ENCODE measurements around the gene HHAT. TPM values are rescaled to one million over a fixed set of nuclear protein-coding genes. Genes with fewer than 3 reads are reported as not detected.
"Not testable (repeated sequence)": the region's sequence is repeated elsewhere in the genome, so short reads cannot be mapped to it uniquely, and the experiment has no call there.

The HHAT gene
- polyA plus RNA-seq, 1 donor (not counting 4 experiments of a cell fraction or from before 2014, with no cell fraction given): 3.8 TPM

DNA sequence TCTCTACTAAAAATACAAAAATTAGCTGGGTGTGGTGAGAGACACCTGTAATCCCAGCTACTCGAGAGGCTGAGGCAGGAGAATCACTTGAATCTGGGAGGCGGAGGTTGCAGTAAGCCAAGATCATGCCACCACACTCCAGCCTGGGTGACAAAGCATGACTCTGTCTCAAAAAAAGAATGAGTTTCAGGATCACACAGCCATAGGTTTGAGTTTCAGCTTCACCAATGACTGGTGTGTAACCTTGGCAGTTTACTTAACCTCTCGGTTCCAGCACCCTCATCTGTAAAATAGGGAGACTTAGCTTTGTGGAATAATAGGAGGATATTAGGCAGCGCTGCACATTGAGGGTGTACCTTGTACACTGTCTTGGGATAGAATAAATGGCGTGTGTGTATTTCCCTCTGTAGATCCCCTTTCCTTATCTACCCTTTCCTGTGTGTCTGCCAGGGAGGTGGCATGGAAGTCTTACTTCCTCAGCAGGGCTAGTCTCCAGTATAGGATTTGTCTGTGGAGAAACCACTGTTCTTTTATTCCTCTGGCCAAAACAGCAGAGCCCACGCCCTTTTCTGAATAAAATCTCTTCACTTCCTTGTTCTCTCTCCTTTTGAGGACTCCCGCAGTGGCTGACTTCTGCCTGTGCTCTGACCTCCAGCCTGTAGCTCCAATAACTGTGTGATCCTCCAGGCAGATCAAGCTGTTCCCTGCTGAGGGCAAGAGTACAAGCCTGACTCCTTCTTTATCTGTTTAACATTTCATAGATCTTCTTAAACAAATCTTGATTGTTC, 90.4 kb downstream of the HHAT start:
- DNase-seq (ENCODE audit: low read depth, low spot score): no peak

DNA sequence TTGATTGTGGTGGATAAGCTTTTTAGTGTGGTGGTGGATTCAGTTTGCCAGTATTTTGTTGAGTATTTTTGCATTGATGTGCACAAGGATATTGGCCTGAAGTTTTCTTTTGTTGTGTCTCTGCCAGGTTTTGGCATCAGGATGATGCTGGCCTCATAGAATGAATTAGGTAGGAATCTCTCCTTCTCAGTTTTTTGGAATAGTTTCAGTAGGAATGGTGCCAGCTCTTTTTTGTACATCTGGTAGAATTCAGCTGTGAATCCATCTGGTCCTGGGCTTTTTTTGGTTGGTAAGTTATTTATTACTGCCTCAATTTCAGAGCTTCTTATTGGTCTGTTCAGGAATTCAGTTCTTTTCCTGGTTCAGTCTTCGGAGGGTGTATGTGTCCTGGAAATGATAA, 98.0 kb downstream of the HHAT start:
- not testable (repeated sequence) for FAIRE-seq

More for the DNA sequence above, 90.4 kb downstream of the HHAT start:
- TF ChIP-seq, protein P1, sequence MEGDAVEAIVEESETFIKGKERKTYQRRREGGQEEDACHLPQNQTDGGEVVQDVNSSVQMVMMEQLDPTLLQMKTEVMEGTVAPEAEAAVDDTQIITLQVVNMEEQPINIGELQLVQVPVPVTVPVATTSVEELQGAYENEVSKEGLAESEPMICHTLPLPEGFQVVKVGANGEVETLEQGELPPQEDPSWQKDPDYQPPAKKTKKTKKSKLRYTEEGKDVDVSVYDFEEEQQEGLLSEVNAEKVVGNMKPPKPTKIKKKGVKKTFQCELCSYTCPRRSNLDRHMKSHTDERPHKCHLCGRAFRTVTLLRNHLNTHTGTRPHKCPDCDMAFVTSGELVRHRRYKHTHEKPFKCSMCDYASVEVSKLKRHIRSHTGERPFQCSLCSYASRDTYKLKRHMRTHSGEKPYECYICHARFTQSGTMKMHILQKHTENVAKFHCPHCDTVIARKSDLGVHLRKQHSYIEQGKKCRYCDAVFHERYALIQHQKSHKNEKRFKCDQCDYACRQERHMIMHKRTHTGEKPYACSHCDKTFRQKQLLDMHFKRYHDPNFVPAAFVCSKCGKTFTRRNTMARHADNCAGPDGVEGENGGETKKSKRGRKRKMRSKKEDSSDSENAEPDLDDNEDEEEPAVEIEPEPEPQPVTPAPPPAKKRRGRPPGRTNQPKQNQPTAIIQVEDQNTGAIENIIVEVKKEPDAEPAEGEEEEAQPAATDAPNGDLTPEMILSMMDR (optimal IDR thresholded peaks at IDR 0.05 in 1 of 3, IDR thresholded peaks at IDR 0.05 in 1 of 3, conservative IDR thresholded peaks at IDR 0.05 in 1 of 3; ENCODE audit: extremely low read depth in 1 of 3, insufficient read depth in 2 of 3, low read length in 3 of 3): no peak
- dilution Hi-C loops (cut with MboI; ENCODE audit: extremely low pct_ligation_motif_present, low sequenced_read_pairs): loop anchor here (25.0 kb wide), 1 partner anchor 718 kb away; the partner anchor contains the start of gene KCNH1
- Histone ChIP-seq H3K4me2 (ENCODE audit: control insufficient read depth, extremely low read depth, insufficient read depth, low read depth, low read length) (no peak overlapping the region), H3K79me2 (ENCODE audit: control insufficient read depth, insufficient read depth, low read length) (no peaks in the 10 kb centered on the region), H3K9me3 (ENCODE audit: control insufficient read depth, low read depth, low read length) (no peaks in the 10 kb centered on the region), H3K27me3 (ENCODE audit: control insufficient read depth, extremely low read depth, insufficient read depth, low read length) (no peaks in the 10 kb centered on the region), H4K20me1 (ENCODE audit: control insufficient read depth, extremely low read depth, insufficient read depth, low read length) (no peaks in the 10 kb centered on the region), H3K36me3 (ENCODE audit: control insufficient read depth in 2 of 2, extremely low read depth in 1 of 2, insufficient read depth in 2 of 2, low read length in 2 of 2) (no peaks in the 10 kb centered on the region), H3K27ac (ENCODE audit: control insufficient read depth, insufficient read depth, low read length) (no peak overlapping the region), H3K9ac (ENCODE audit: control insufficient read depth, extremely low read depth, insufficient read depth, low read length) (no peak overlapping the region), H3K4me3 (ENCODE audit: control insufficient read depth in 2 of 3, extremely low read depth in 1 of 3, insufficient read depth in 2 of 3, low read depth in 1 of 3, low read length in 3 of 3) (no peak overlapping the region), H3K4me1 (ENCODE audit: control insufficient read depth, extremely low read depth, insufficient read depth, low read length) (no peaks in the 10 kb centered on the region), H3K9me1 (ENCODE audit: control insufficient read depth, extremely low read depth, insufficient read depth, low read length) (no peaks in the 10 kb centered on the region), H2AFZ (ENCODE audit: control insufficient read depth, low read length) (no peak overlapping the region)
- no peak for FAIRE-seq

DNA sequence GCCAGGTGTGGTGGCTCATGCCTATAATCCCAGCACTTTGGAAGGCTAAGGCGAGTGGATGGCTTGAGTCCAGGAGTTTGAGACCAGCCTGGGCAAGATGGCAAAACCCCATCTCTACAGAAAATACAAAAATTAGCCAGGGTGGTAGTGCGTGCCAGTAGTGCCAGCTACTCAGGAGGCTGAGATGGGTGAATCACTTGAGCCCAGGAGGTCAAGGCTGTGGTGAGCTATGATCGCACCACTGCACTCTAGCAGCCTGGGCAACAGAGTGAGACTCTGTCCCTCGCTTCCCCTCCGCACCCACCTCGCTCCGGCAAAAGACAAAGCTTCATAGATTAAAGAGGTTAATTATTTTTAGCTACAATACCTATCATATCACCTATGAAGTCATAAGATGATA, 100.0 kb downstream of the HHAT start:
- TF ChIP-seq EZH2 (IDR thresholded peaks at IDR 0.05; ENCODE audit: low read length): no peak
- TF ChIP-seq, protein P1 (optimal IDR thresholded peaks at IDR 0.05 in 1 of 3, IDR thresholded peaks at IDR 0.05 in 1 of 3, conservative IDR thresholded peaks at IDR 0.05 in 1 of 3; ENCODE audit: extremely low read depth in 1 of 3, insufficient read depth in 2 of 3, low read length in 3 of 3): no peak
- Histone ChIP-seq H3K4me2 (ENCODE audit: control insufficient read depth, extremely low read depth, insufficient read depth, low read depth, low read length) (no peak overlapping the region), H4K20me1 (ENCODE audit: control insufficient read depth, extremely low read depth, insufficient read depth, low read length) (no peaks in the 10 kb centered on the region), H3K4me3 (ENCODE audit: control insufficient read depth in 2 of 3, extremely low read depth in 1 of 3, insufficient read depth in 2 of 3, low read depth in 1 of 3, low read length in 3 of 3) (no peak overlapping the region), H3K27me3 (ENCODE audit: control insufficient read depth, extremely low read depth, insufficient read depth, low read length) (no peaks in the 10 kb centered on the region), H3K4me1 (ENCODE audit: control insufficient read depth, extremely low read depth, insufficient read depth, low read length) (no peaks in the 10 kb centered on the region), H2AFZ (ENCODE audit: control insufficient read depth, low read length) (no peak overlapping the region), H3K9me1 (ENCODE audit: control insufficient read depth, extremely low read depth, insufficient read depth, low read length) (no peaks in the 10 kb centered on the region), H3K9ac (ENCODE audit: control insufficient read depth, extremely low read depth, insufficient read depth, low read length) (no peak overlapping the region), H3K79me2 (ENCODE audit: control insufficient read depth, insufficient read depth, low read length) (no peaks in the 10 kb centered on the region), H3K27ac (ENCODE audit: control insufficient read depth, insufficient read depth, low read length) (no peak overlapping the region), H3K36me3 (ENCODE audit: control insufficient read depth in 2 of 2, extremely low read depth in 1 of 2, insufficient read depth in 2 of 2, low read length in 2 of 2) (no peaks in the 10 kb centered on the region), H3K9me3 (ENCODE audit: control insufficient read depth, low read depth, low read length) (no peaks in the 10 kb centered on the region)
- dilution Hi-C loops (cut with MboI; ENCODE audit: extremely low pct_ligation_motif_present, low sequenced_read_pairs): no loop called here
- FAIRE-seq (no peak), DNase-seq (ENCODE audit: low read depth, low spot score) (no peak)

More for the DNA sequence above, 98.0 kb downstream of the HHAT start:
- H3K9me1 ChIP-seq (ENCODE audit: control insufficient read depth, extremely low read depth, insufficient read depth, low read length); H4K20me1 ChIP-seq (ENCODE audit: control insufficient read depth, extremely low read depth, insufficient read depth, low read length); H3K4me2 ChIP-seq (ENCODE audit: control insufficient read depth, extremely low read depth, insufficient read depth, low read depth, low read length); dilution Hi-C loops (cut with MboI; ENCODE audit: extremely low pct_ligation_motif_present, low sequenced_read_pairs); DNase-seq (ENCODE audit: low read depth, low spot score); H2AFZ ChIP-seq (ENCODE audit: control insufficient read depth, low read length); H3K4me3 ChIP-seq (ENCODE audit: control insufficient read depth in 2 of 3, extremely low read depth in 1 of 3, insufficient read depth in 2 of 3, low read depth in 1 of 3, low read length in 3 of 3); H3K79me2 ChIP-seq (ENCODE audit: control insufficient read depth, insufficient read depth, low read length); H3K27ac ChIP-seq (ENCODE audit: control insufficient read depth, insufficient read depth, low read length); H3K27me3 ChIP-seq (ENCODE audit: control insufficient read depth, extremely low read depth, insufficient read depth, low read length); H3K9ac ChIP-seq (ENCODE audit: control insufficient read depth, extremely low read depth, insufficient read depth, low read length); H3K4me1 ChIP-seq (ENCODE audit: control insufficient read depth, extremely low read depth, insufficient read depth, low read length); H3K9me3 ChIP-seq (ENCODE audit: control insufficient read depth, low read depth, low read length); H3K36me3 ChIP-seq (ENCODE audit: control insufficient read depth in 2 of 2, extremely low read depth in 1 of 2, insufficient read depth in 2 of 2, low read length in 2 of 2): not testable (repeated sequence)
